Hepatocyte (in vitro differentiated cells): ENCODE measurements around the gene PDE4D. TPM values are rescaled to one million over a fixed set of nuclear protein-coding genes. Genes with fewer than 3 reads are reported as not detected.

ENCODE experiments used
- DNase-seq: peaks from one replicate; pipeline ENCODE4 v3.0.0-alpha.2; 2016; ENCODE audit warnings: low spot score
- H2AFZ ChIP-seq: fragments of 200-600 bp; sonication (generic); 2 replicates; pipeline ENCODE4 v1.6.0; 2016; ENCODE audit warnings: antibody characterized with exemption, mild to moderate bottlenecking
- H3K27ac ChIP-seq: fragments of 200-600 bp; sonication (generic); 2 replicates; pipeline ENCODE4 v1.5.1; 2016; ENCODE audit warnings: mild to moderate bottlenecking
- H3K27me3 ChIP-seq: fragments of 200-600 bp; sonication (generic); 2 replicates; pipeline ENCODE4 v1.6.1; 2016
- H3K36me3 ChIP-seq: fragments of 200-600 bp; sonication (generic); replicated peaks from 2 replicates; pipeline ENCODE4 v1.5.1; 2016; ENCODE audit warnings: low read depth; ENCODE audit not compliant: insufficient read depth
- H3K4me1 ChIP-seq: fragments of 200-600 bp; sonication (generic); 2 replicates; pipeline ENCODE4 v1.5.1; 2016; ENCODE audit warnings: mild to moderate bottlenecking, moderate library complexity; ENCODE audit not compliant: insufficient read depth
- H3K4me2 ChIP-seq: fragments of 200-600 bp; sonication (generic); 2 replicates; pipeline ENCODE4 v1.6.0; 2016
- H3K4me3 ChIP-seq: fragments of 200-600 bp; sonication (generic); 2 replicates; pipeline ENCODE4 v1.5.1; 2016; ENCODE audit warnings: mild to moderate bottlenecking
- H3K79me2 ChIP-seq: fragments of 200-600 bp; sonication (generic); 2 replicates; pipeline ENCODE4 v1.6.0; 2017; ENCODE audit warnings: mild to moderate bottlenecking
- H3K9me2 ChIP-seq: fragments of 200-600 bp; sonication (generic); replicated peaks from 2 replicates; pipeline ENCODE4 v1.6.0; 2017; ENCODE audit warnings: mild to moderate bottlenecking; ENCODE audit not compliant: insufficient read depth
- H3K9me3 ChIP-seq: fragments of 200-600 bp; sonication (generic); 2 replicates; pipeline ENCODE4 v1.5.1; 2016; ENCODE audit warnings: low read depth, mild to moderate bottlenecking
- H4K20me1 ChIP-seq: fragments of 200-600 bp; sonication (generic); 2 replicates; pipeline ENCODE4 v1.6.0; 2016; ENCODE audit warnings: mild to moderate bottlenecking; ENCODE audit not compliant: insufficient read depth, poor library complexity, severe bottlenecking
- CTCF ChIP-seq: fragments of 200-600 bp; sonication (generic); IDR thresholded peaks from 2 replicates; pipeline ENCODE4 v1.5.1; 2016; ENCODE audit warnings: antibody characterized with exemption, mild to moderate bottlenecking; ENCODE audit not compliant: poor library complexity
- EZH2 ChIP-seq: fragments of 200-600 bp; sonication (generic); IDR thresholded peaks from 2 replicates; pipeline ENCODE4 v1.6.1; 2016; ENCODE audit warnings: antibody characterized with exemption, mild to moderate bottlenecking, borderline replicate concordance
- EZH2phosphoT487 ChIP-seq: fragments of 200-600 bp; sonication (generic); IDR thresholded peaks from one replicate; pipeline ENCODE4 v1.6.1; 2018; ENCODE audit warnings: antibody characterized with exemption, mild to moderate bottlenecking, low read depth, moderate library complexity; ENCODE audit not compliant: unreplicated experiment, severe bottlenecking
- WGBS: methylation state at CpG from one replicate; pipeline ENCODE4 v1.1.6; 2016; ENCODE audit warnings: low lambda C conversion rate; ENCODE audit errors: missing lambda C conversion rate; 5-methylcytosine and 5-hydroxymethylcytosine counted together
- polyA plus RNA-seq: library from polyadenylated mRNA; unstranded; fragments of >200 nt; fragmentation: Nextera tagmentation; extraction: Ambion mirVana; gene quantifications from 2 replicates; pipeline ENCODE4 v1.2.1, GENCODE V29; 2016
- total RNA-seq: library from RNA; depleted of rRNA; stranded (reverse); fragments of >200 nt; gene quantifications from 2 replicates; pipeline ENCODE4 v1.2.3, GENCODE V29; 2014

Gene PDE4D
- total and polyA plus RNA-seq, 2 experiments from 2014 or later: 14.5 to 45.2 TPM

GRCh38 chr5:59779453-59779852 lies 114.1 kb downstream of the PDE4D start:
- H3K79me2 ChIP-seq: no peaks in the 10 kb centered on the region
- H4K20me1 ChIP-seq: no peaks in the 10 kb centered on the region
- H3K4me2 ChIP-seq: no peak overlapping the region
- H3K9me2 ChIP-seq: no peaks in the 10 kb centered on the region
- H3K9me3 ChIP-seq: no peaks in the 10 kb centered on the region
- no peaks in the 10 kb centered on the region for H3K4me1 ChIP-seq
- no peak overlapping the region for H3K27ac ChIP-seq
- H3K27me3 ChIP-seq: no peaks in the 10 kb centered on the region
- WGBS: 92% methylated on average over 2 of the region's 2 CpGs
- DNase-seq: no peak
- TF ChIP-seq EZH2 (no peak), CTCF (no peak), EZH2phosphoT487 (no peak)
- no peak overlapping the region for H3K4me3 ChIP-seq
- no peaks in the 10 kb centered on the region for H3K36me3 ChIP-seq
- H2AFZ ChIP-seq: no peak overlapping the region

- TF ChIP-seq CTCF: no peak
- TF ChIP-seq EZH2: no peak
- TF ChIP-seq EZH2phosphoT487: no peak
- no peak overlapping the region for H3K4me2 ChIP-seq
- WGBS: 79% methylated on average over 4 of the region's 4 CpGs
- no peaks in the 10 kb centered on the region for H3K36me3 ChIP-seq
- no peak overlapping the region for H2AFZ ChIP-seq
- no peaks in the 10 kb centered on the region for H3K9me2 ChIP-seq
- H3K27ac ChIP-seq: no peak overlapping the region
- no peak for DNase-seq
- no peaks in the 10 kb centered on the region for H4K20me1 ChIP-seq
- no peaks in the 10 kb centered on the region for H3K9me3 ChIP-seq
- H3K4me3 ChIP-seq: no peak overlapping the region
- no peaks in the 10 kb centered on the region for H3K79me2 ChIP-seq
- H3K27me3 ChIP-seq: no peaks in the 10 kb centered on the region
- no peaks in the 10 kb centered on the region for H3K4me1 ChIP-seq
These were observed 116.5 kb downstream of the PDE4D start for GRCh38 chr5:59777028-59777427.

GRCh38 chr5:59773294-59773693 lies 120.2 kb downstream of the PDE4D start:
- Histone ChIP-seq H3K27me3 (no peaks in the 10 kb centered on the region), H2AFZ (no peak overlapping the region), H3K9me2 (no peaks in the 10 kb centered on the region), H3K36me3 (no peaks in the 10 kb centered on the region), H3K4me2 (no peak overlapping the region), H3K9me3 (no peaks in the 10 kb centered on the region), H3K4me1 (peaks cover 6% of the 10 kb centered on the region), H3K79me2 (no peaks in the 10 kb centered on the region), H4K20me1 (no peaks in the 10 kb centered on the region), H3K4me3 (no peak overlapping the region), H3K27ac (no peak overlapping the region)
- no peak for DNase-seq
- TF ChIP-seq CTCF (no peak), EZH2phosphoT487 (no peak), EZH2 (no peak)

- Histone ChIP-seq H3K9me3 (no peaks in the 10 kb centered on the region), H4K20me1 (no peaks in the 10 kb centered on the region), H3K27me3 (no peaks in the 10 kb centered on the region), H3K9me2 (no peaks in the 10 kb centered on the region), H3K4me1 (peaks cover 6% of the 10 kb centered on the region), H3K79me2 (no peaks in the 10 kb centered on the region), H3K27ac (no peak overlapping the region), H2AFZ (no peak overlapping the region), H3K36me3 (no peaks in the 10 kb centered on the region), H3K4me2 (no peak overlapping the region), H3K4me3 (no peak overlapping the region)
- DNase-seq: no peak
- TF ChIP-seq EZH2phosphoT487 (no peak), EZH2 (no peak), CTCF (no peak)
- WGBS: 90% methylated on average over 2 of the region's 2 CpGs
These were observed 120.8 kb downstream of the PDE4D start for GRCh38 chr5:59772757-59773156.
